ENCODE data around the gene UBE4A. TPM values are rescaled to one million over a fixed set of nuclear protein-coding genes. Genes with fewer than 3 reads are reported as not detected.

UBE4A gene
- 66.0 and 71.6 TPM in 2 replicates for total RNA-seq (2013; cell fraction: nucleolus; rRNA removed)
- total RNA-seq (2014; rRNA removed) (39.6 and 44.5 TPM in 2 replicates), total RNA-seq (2014; rRNA removed; fragmentation: Illumina TruSeq; extraction: Trizol) (36.2 and 36.4 TPM in 2 replicates), total RNA-seq (2021) (30.1 and 31.1 TPM in 2 replicates), polyA plus RNA-seq (2011; rRNA removed) (22.9 and 23.2 TPM in 2 replicates), polyA plus RNA-seq (2014; fragmentation: Illumina TruSeq; extraction: Trizol) (29.5 and 35.5 TPM in 2 replicates), polyA plus RNA-seq (2014; fragmentation: Nextera tagmentation; extraction: Ambion mirVana) (10 to 100 TPM in 1 of 2 experiments, 1 to 10 TPM in 1; 6.2 to 13.9 TPM), polyA plus RNA-seq (2014; rRNA removed) (15.9 and 17.1 TPM in 2 replicates), polyA plus RNA-seq (2016; fragmentation: Nextera tagmentation; extraction: Ambion mirVana) (10 to 100 TPM; 36.8 to 37.5 TPM), polyA minus RNA-seq (2011; rRNA and poly(A)+ RNA removed) (26.4 and 28.5 TPM in 2 replicates), Bru-seq, nascent RNA (percentile 89 among the genes with signal in this experiment), BruChase-seq, experiment 1, labeled RNA remaining after a 6-hour chase (percentile 96 among the genes with signal in this experiment), BruChase-seq, experiment 2, labeled RNA remaining after a 2-hour chase (percentile 95 among the genes with signal in this experiment)
- polyA plus RNA-seq (2011; ENCODE audit: low read depth), result 7.4 TPM
- 12.5 and 18.0 TPM in 2 replicates for polyA plus RNA-seq (2011; cell fraction: cytosol; rRNA removed)
- 52.7 and 53.0 TPM in 2 replicates for polyA plus RNA-seq (2011; cell fraction: nucleus; rRNA removed)
- 10.7 and 13.6 TPM in 2 replicates for polyA plus RNA-seq (2012)
- polyA minus RNA-seq (2011; cell fraction: cytosol; rRNA and poly(A)+ RNA removed), result 13.9 and 16.5 TPM in 2 replicates
- polyA minus RNA-seq (2011; cell fraction: nucleus; rRNA and poly(A)+ RNA removed), result 16.3 TPM in 2 replicates
- long read RNA-seq, experiment 1, full-length matches to known transcripts, result 3 of 14 reads
- long read RNA-seq, experiment 1, partial matches to known transcripts, result 3 of 14 reads
- long read RNA-seq, experiment 1, other reads (novel, unspliced or antisense), result 8 of 14 reads
- long read RNA-seq, experiment 2, full-length matches to known transcripts, result 1 of 104 reads
- long read RNA-seq, experiment 2, partial matches to known transcripts, result 45 of 104 reads
- long read RNA-seq, experiment 2, other reads (novel, unspliced or antisense), result 58 of 104 reads

DNA sequence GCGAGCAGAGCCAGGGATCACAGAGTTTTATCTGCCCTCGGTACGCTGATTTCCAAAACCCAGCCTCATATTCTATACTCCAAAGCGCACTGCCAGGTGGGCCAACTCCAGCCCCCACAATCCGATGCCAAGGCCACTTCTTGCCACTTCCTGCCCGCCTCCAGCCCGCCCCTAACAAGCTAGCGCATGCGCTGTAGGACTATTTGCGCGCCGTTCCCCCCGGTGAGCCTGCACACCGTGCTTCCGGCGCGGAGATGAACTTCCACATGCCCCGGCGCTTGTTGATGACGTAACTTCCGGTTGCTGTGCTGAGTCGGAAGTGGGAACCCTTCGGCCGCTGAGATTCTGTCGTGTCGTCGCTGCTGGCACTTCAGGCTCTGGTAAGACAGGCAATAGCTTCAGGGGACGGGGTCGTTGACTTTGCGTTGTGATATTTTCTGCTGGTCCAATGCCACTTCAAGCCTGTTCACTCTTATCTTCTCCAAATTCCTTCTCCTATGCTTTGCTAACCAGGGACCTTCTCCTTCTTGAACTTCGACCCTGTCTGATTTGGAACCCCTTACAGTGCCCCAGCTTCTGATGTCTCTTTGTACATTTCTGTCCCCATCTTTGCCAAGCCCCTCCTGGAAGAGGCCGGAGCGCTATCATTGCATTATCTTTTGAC, at the start of gene UBE4A:
Gene UBE4A, plus strand, starts transcription at position 306 of the 664 bp plus-strand sequence. CDS start 5,481 bp downstream, outside the sequence.
- peaks cover 7% of the 10 kb centered on the region; the same call in 1 of the 2 replicates for H3K4me1 ChIP-seq (ENCODE audit: control insufficient read depth, insufficient read depth, low read length)
- H3K27ac ChIP-seq (ENCODE audit: control insufficient read depth, insufficient read depth), result peak within 1 kb of the TSS; percentile 76
- peak within 1 kb of the TSS; percentile 95 for H2AFZ ChIP-seq (ENCODE audit: control insufficient read depth, low read depth, low read length)
- ChIA-PET SMC1A (ENCODE audit: uncharacterized antibody, unreplicated experiment) (interaction anchor here (0.8 to 2.1 kb wide), 9 partner anchors 9 to 217 kb away, joined by 3 to 9 read pairs (median 4); no protein-coding TSS in a partner anchor), POLR2A (interaction anchor here (1.0 to 1.2 kb wide), 2 partner anchors 14 to 161 kb away, joined by 3 to 8 read pairs; no protein-coding TSS in a partner anchor), RAD21 (ENCODE audit: unreplicated experiment) (interaction anchor here (0.9 to 1.2 kb wide), 5 partner anchors 16 to 161 kb away, joined by 3 to 7 read pairs (median 3); partner anchors contain the start of gene MPZL3), CTCF (interaction anchor here (1.0 to 1.4 kb wide), 4 partner anchors 64 to 215 kb away, joined by 3 to 8 read pairs (median 5); no protein-coding TSS in a partner anchor)
- no peaks in the 10 kb centered on the region for H3K36me3 ChIP-seq (ENCODE audit: control insufficient read depth in 2 of 2, insufficient read depth in 2 of 2, low read length in 1 of 2)
- 9% methylated on average over 33 of the region's 33 CpGs for WGBS (ENCODE audit: insufficient coverage, insufficient replicate concordance, low lambda C conversion rate, missing lambda C conversion rate)
- H4K20me1 ChIP-seq (ENCODE audit: control insufficient read depth, insufficient read depth), result no peaks in the 10 kb centered on the region
- peak within 1 kb of the TSS; percentile 93 for H3K4me3 ChIP-seq
- peaks cover 30% of the 10 kb centered on the region for H3K79me2 ChIP-seq (ENCODE audit: control insufficient read depth, insufficient read depth, low read length)
- DNase-seq (ENCODE audit: low read depth, low spot score) (peak; percentile 92), ATAC-seq (peak; percentile 97), FAIRE-seq (peak; percentile 88)
- intact Hi-C loops (cut with micrococcal nuclease; ENCODE audit: unreplicated experiment), result no loop called here
- peak within 1 kb of the TSS; percentile 69 for H3K4me2 ChIP-seq (ENCODE audit: control insufficient read depth, insufficient read depth)
- no peaks in the 10 kb centered on the region for H3K27me3 ChIP-seq (replicated peaks in 1 of 2; ENCODE audit: control insufficient read depth in 2 of 2, insufficient read depth in 2 of 2, low read length in 1 of 2)
- no TSS peak for BruUV-seq (replicated peaks)
- in situ Hi-C loops (cut with MboI), result no loop called here
- peak within 1 kb of the TSS; percentile 87 for H3K9ac ChIP-seq (ENCODE audit: control insufficient read depth, insufficient read depth, low read length)
- no peaks in the 10 kb centered on the region for H3K9me3 ChIP-seq (replicated peaks; ENCODE audit: control insufficient read depth, insufficient read depth, low read length)
- TF ChIP-seq PAX5 (IDR thresholded peaks at IDR 0.05; ENCODE audit: borderline replicate concordance, low read depth, low read length), result peak; percentile 64; the same call in 1 of the 2 replicates
- TF ChIP-seq SPI1 (IDR thresholded peaks at IDR 0.05; ENCODE audit: borderline replicate concordance, insufficient read depth, low read depth, low read length), result peak; percentile 19; the same call in 1 of the 2 replicates
- TF ChIP-seq KLF5 (IDR thresholded peaks at IDR 0.05; ENCODE audit: partially characterized antibody), result no peak
- TF ChIP-seq NBN (IDR thresholded peaks at IDR 0.05), result peak; percentile 98
- TF ChIP-seq SP1 (IDR thresholded peaks at IDR 0.05; ENCODE audit: low read depth, low read length), result peak; percentile 12
- peak in 1 of 2 experiments; percentile 48; a peak in 1 of 4 replicates for TF ChIP-seq CEBPB (IDR thresholded peaks at IDR 0.05; ENCODE audit: borderline replicate concordance in 1 of 2, low read depth in 2 of 2, low read length in 2 of 2)
- no peak for TF ChIP-seq HDGF (IDR thresholded peaks at IDR 0.05)
- TF ChIP-seq NFIC (IDR thresholded peaks at IDR 0.05; ENCODE audit: low read depth, low read length), result no peak
- peak; percentile 59 for TF ChIP-seq NRF1 (conservative IDR thresholded peaks at IDR 0.05; ENCODE audit: low read depth, low read length)
- peak; percentile 70; the same call in 1 of the 2 replicates for TF ChIP-seq SMAD5 (IDR thresholded peaks at IDR 0.05; ENCODE audit: low read depth)
- peak; percentile 76; the same call in 1 of the 3 replicates for TF ChIP-seq POU2F2 (IDR thresholded peaks at IDR 0.05; ENCODE audit: borderline replicate concordance, low read depth, low read length)
- peak; percentile 82 for TF ChIP-seq HCFC1 (IDR thresholded peaks at IDR 0.05; ENCODE audit: low read length)
- peak; percentile 40; the same call in 1 of the 2 replicates for TF ChIP-seq SREBF1 (IDR thresholded peaks at IDR 0.05; ENCODE audit: low read length)
- peak; percentile 94 for TF ChIP-seq TAF1 (IDR thresholded peaks at IDR 0.05; ENCODE audit: borderline replicate concordance, low read depth, low read length)
- TF ChIP-seq, protein P1, sequence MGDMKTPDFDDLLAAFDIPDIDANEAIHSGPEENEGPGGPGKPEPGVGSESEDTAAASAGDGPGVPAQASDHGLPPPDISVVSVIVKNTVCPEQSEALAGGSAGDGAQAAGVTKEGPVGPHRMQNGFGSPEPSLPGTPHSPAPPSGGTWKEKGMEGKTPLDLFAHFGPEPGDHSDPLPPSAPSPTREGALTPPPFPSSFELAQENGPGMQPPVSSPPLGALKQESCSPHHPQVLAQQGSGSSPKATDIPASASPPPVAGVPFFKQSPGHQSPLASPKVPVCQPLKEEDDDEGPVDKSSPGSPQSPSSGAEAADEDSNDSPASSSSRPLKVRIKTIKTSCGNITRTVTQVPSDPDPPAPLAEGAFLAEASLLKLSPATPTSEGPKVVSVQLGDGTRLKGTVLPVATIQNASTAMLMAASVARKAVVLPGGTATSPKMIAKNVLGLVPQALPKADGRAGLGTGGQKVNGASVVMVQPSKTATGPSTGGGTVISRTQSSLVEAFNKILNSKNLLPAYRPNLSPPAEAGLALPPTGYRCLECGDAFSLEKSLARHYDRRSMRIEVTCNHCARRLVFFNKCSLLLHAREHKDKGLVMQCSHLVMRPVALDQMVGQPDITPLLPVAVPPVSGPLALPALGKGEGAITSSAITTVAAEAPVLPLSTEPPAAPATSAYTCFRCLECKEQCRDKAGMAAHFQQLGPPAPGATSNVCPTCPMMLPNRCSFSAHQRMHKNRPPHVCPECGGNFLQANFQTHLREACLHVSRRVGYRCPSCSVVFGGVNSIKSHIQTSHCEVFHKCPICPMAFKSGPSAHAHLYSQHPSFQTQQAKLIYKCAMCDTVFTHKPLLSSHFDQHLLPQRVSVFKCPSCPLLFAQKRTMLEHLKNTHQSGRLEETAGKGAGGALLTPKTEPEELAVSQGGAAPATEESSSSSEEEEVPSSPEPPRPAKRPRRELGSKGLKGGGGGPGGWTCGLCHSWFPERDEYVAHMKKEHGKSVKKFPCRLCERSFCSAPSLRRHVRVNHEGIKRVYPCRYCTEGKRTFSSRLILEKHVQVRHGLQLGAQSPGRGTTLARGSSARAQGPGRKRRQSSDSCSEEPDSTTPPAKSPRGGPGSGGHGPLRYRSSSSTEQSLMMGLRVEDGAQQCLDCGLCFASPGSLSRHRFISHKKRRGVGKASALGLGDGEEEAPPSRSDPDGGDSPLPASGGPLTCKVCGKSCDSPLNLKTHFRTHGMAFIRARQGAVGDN (IDR thresholded peaks at IDR 0.05), result peak; percentile 60; the same call in 1 of the 2 replicates
- TF ChIP-seq CREM (IDR thresholded peaks at IDR 0.05; ENCODE audit: low read depth), result peak; percentile 99
- no peak for TF ChIP-seq JUNB (IDR thresholded peaks at IDR 0.05)
